H1 (cell line): ENCODE measurements around the gene CARM1. TPM values are rescaled to one million over a fixed set of nuclear protein-coding genes. Genes with fewer than 3 reads are reported as not detected.

Experiments used
- CTCF ChIA-PET: fragments of 300-600 bp; sonication (Branson Sonifier 250); formaldehyde crosslinking; loops from one replicate; lab custom pipeline; 2021; ENCODE audit not compliant: partially characterized antibody; lab: Charles Lee
- POLR2A ChIA-PET: fragments of 300-600 bp; sonication (Branson Sonifier 250); formaldehyde crosslinking; loops from one replicate; lab custom pipeline; 2021; ENCODE audit warnings: inconsistent platforms; ENCODE audit not compliant: partially characterized antibody; lab: Charles Lee
- DNase-seq, 2 experiments: peaks; one replicate each; pipeline versions ENCODE4 v3.0.0 to v3.0.0-alpha.2; 2010 to 2022; ENCODE audit warnings: low spot score in 2 of 2, low read depth in 1 of 2, mixed read lengths in 1 of 2
- FAIRE-seq: peaks from 2 replicates; lab custom pipeline; 2011; peaks lifted over from hg19 to GRCh38; lab: Jason Lieb, UNC
- H2AFZ ChIP-seq: 2 replicates; pipeline ENCODE4 v1.8.1; 2012; ENCODE audit warnings: low read length, inconsistent platforms
- H2AK5ac ChIP-seq: 2 replicates; pipeline ENCODE4 v1.6.1; 2013; ENCODE audit warnings: low read depth, low read length
- H2BK120ac ChIP-seq: replicated peaks from 2 replicates; pipeline ENCODE3; 2013; ENCODE audit warnings: low read depth, low read length, inconsistent platforms
- H2BK12ac ChIP-seq: 2 replicates; pipeline ENCODE4 v1.6.1; 2013; ENCODE audit warnings: low read depth, low read length
- H2BK15ac ChIP-seq: 2 replicates; pipeline ENCODE4 v1.6.1; 2013; ENCODE audit warnings: low read length
- H2BK20ac ChIP-seq: 2 replicates; pipeline ENCODE4 v1.6.1; 2013; ENCODE audit warnings: low read length
- H2BK5ac ChIP-seq: 2 replicates; pipeline ENCODE4 v1.6.1; 2013; ENCODE audit warnings: low read depth, low read length
- H3K14ac ChIP-seq: 2 replicates; pipeline ENCODE4 v1.6.1; 2013; ENCODE audit warnings: inconsistent platforms; ENCODE audit not compliant: insufficient read length
- H3K18ac ChIP-seq: 2 replicates; pipeline ENCODE4 v1.6.1; 2013; ENCODE audit warnings: low read length; ENCODE audit errors: extremely low read depth
- H3K23ac ChIP-seq: 2 replicates; pipeline ENCODE4 v1.6.1; 2013; ENCODE audit warnings: inconsistent platforms; ENCODE audit not compliant: insufficient read length
- H3K23me2 ChIP-seq: 2 replicates; pipeline ENCODE4 v1.6.1; 2013; ENCODE audit warnings: low read depth, low read length
- H3K27ac ChIP-seq: 2 replicates; pipeline ENCODE4 v1.6.1; 2011; ENCODE audit warnings: low read depth, low read length, inconsistent platforms
- H3K27me3 ChIP-seq, 4 experiments: replicated peaks in 1 of 4; 1 replicate in 1 of 4; 2 replicates in 3 of 4; pipeline versions ENCODE4 v1.6.1 to v1.8.1; 2011 to 2013; ENCODE audit warnings: low read length in 3 of 4, mild to moderate bottlenecking in 3 of 4, inconsistent platforms in 2 of 4, mixed read lengths in 2 of 4, moderate library complexity in 1 of 4; ENCODE audit not compliant: control insufficient read depth in 3 of 4, insufficient read depth in 3 of 4; ENCODE audit errors: extremely low read depth in 1 of 4
- H3K36me3 ChIP-seq, 4 experiments: 2 replicates each; pipeline versions ENCODE4 v1.6.1 to v1.8.1; 2011 to 2013; ENCODE audit warnings: mild to moderate bottlenecking in 4 of 4, low read length in 3 of 4, moderate library complexity in 2 of 4, control low read depth in 1 of 4, inconsistent platforms in 1 of 4; ENCODE audit not compliant: insufficient read depth in 4 of 4, control insufficient read depth in 2 of 4
- H3K4ac ChIP-seq: replicated peaks from 2 replicates; pipeline ENCODE3; 2013; ENCODE audit warnings: low read length, low read depth, mixed read lengths, inconsistent platforms; ENCODE audit not compliant: insufficient read length
- H3K4me1 ChIP-seq, 4 experiments: replicated peaks in 1 of 4; 1 replicate in 1 of 4; 2 replicates in 3 of 4; pipeline versions ENCODE4 v1.6.1 to v1.8.1; 2011 to 2013; ENCODE audit warnings: low read length in 3 of 4, inconsistent platforms in 2 of 4, mixed read lengths in 1 of 4; ENCODE audit not compliant: insufficient read depth in 4 of 4, control insufficient read depth in 3 of 4
- H3K4me2 ChIP-seq, 2 experiments: 2 replicates each; pipeline versions ENCODE4 v1.6.1 to v1.8.1; 2011 to 2013; ENCODE audit warnings: low read depth in 2 of 2, low read length in 2 of 2, control low read depth in 1 of 2, inconsistent platforms in 1 of 2, mild to moderate bottlenecking in 1 of 2; ENCODE audit not compliant: insufficient read depth in 1 of 2
- H3K4me3 ChIP-seq, 4 experiments: fragments of 200-600, 300-600 bp in 1 of 4; sonication (generic), shearing (Covaris generic), sonication (Bioruptor Twin) in 1 of 4; 2 replicates each; pipeline versions ENCODE4 v1.5.1 to v1.8.1; 2011 to 2016; ENCODE audit warnings: low read length in 4 of 4, low read depth in 3 of 4, control low read depth in 2 of 4, inconsistent platforms in 2 of 4, mild to moderate bottlenecking in 2 of 4, mixed read lengths in 1 of 4, moderate library complexity in 1 of 4; ENCODE audit not compliant: insufficient read depth in 2 of 4; ENCODE audit errors: extremely low read depth in 1 of 4
- H3K56ac ChIP-seq: replicated peaks from 2 replicates; pipeline ENCODE3; 2013; ENCODE audit warnings: low read depth, mild to moderate bottlenecking, mixed read lengths, low read length, inconsistent platforms; ENCODE audit not compliant: insufficient read length
- H3K79me1 ChIP-seq: 2 replicates; pipeline ENCODE4 v1.6.1; 2013; ENCODE audit warnings: low read depth, low read length, control low read depth
- H3K79me2 ChIP-seq, 2 experiments: 2 replicates each; pipeline versions ENCODE4 v1.6.1 to v1.8.1; 2012 to 2013; ENCODE audit warnings: low read length in 2 of 2, mild to moderate bottlenecking in 2 of 2, inconsistent platforms in 1 of 2; ENCODE audit not compliant: insufficient read depth in 2 of 2, control insufficient read depth in 1 of 2
- H3K9ac ChIP-seq, 4 experiments: replicated peaks in 1 of 4; 1 replicate in 1 of 4; 2 replicates in 3 of 4; pipeline versions ENCODE4 v1.6.1 to v1.8.1; 2011 to 2013; ENCODE audit warnings: low read depth in 3 of 4, low read length in 3 of 4, control low read depth in 2 of 4, mild to moderate bottlenecking in 2 of 4, moderate library complexity in 2 of 4, inconsistent platforms in 1 of 4; ENCODE audit errors: extremely low read depth in 1 of 4
- H3K9me3 ChIP-seq, 2 experiments: 2 replicates each; pipeline versions ENCODE4 v1.6.1 to v1.8.1; 2012 to 2013; ENCODE audit warnings: mild to moderate bottlenecking in 2 of 2, moderate library complexity in 2 of 2, control low read depth in 1 of 2, inconsistent platforms in 1 of 2, low read depth in 1 of 2, low read length in 1 of 2, mixed read lengths in 1 of 2; ENCODE audit not compliant: insufficient read depth in 2 of 2
- H4K20me1 ChIP-seq, 2 experiments: replicated peaks in 1 of 2; 2 replicates each; pipeline versions ENCODE3 to v1.8.1; 2011 to 2013; ENCODE audit warnings: inconsistent platforms in 2 of 2, low read length in 2 of 2, mild to moderate bottlenecking in 1 of 2; ENCODE audit not compliant: insufficient read depth in 2 of 2, control insufficient read depth in 1 of 2
- H4K5ac ChIP-seq: 2 replicates; pipeline ENCODE4 v1.6.1; 2013; ENCODE audit warnings: low read length, low read depth, mixed read lengths, inconsistent platforms; ENCODE audit not compliant: insufficient read length
- H4K8ac ChIP-seq: 2 replicates; pipeline ENCODE4 v1.8.0; 2013; ENCODE audit warnings: mild to moderate bottlenecking, moderate library complexity, low read length, inconsistent platforms; ENCODE audit not compliant: insufficient read depth; ENCODE audit errors: extremely low read depth
- H4K91ac ChIP-seq: replicated peaks from 2 replicates; pipeline ENCODE3; 2013; ENCODE audit warnings: low read length, mixed read lengths, inconsistent platforms; ENCODE audit not compliant: insufficient read length
- CBX8 ChIP-seq: fragments of 300-800, 300-1000 bp; sonication (generic); IDR thresholded peaks from 2 replicates; pipeline ENCODE4 v1.7.1; 2016; ENCODE audit warnings: low read depth, low read length, borderline replicate concordance
- CHD1 ChIP-seq: IDR thresholded peaks from 2 replicates; pipeline ENCODE4 v1.6.1; 2012; ENCODE audit warnings: low read depth, low read length, improper control_type of control experiment
- GTF2F1 ChIP-seq: IDR thresholded peaks from 2 replicates; pipeline ENCODE4 v1.6.1; 2012; ENCODE audit warnings: low read depth, low read length, improper control_type of control experiment, borderline replicate concordance
- MAX ChIP-seq: IDR thresholded peaks from 2 replicates; pipeline ENCODE4 v1.6.1; 2012; ENCODE audit warnings: inconsistent platforms
- POLR2AphosphoS5 ChIP-seq: IDR thresholded peaks from 2 replicates; pipeline ENCODE4 v1.6.1; 2011; ENCODE audit warnings: low read depth, low read length
- RBBP5 ChIP-seq: IDR thresholded peaks from 2 replicates; pipeline ENCODE4 v1.7.1; 2012; ENCODE audit warnings: low read depth, mild to moderate bottlenecking, inconsistent platforms, low read length, moderate library complexity, borderline replicate concordance
- SIRT6 ChIP-seq: IDR thresholded peaks from one replicate; pipeline ENCODE4 v1.7.1; 2012; ENCODE audit warnings: low read length, inconsistent platforms
- SP1 ChIP-seq: IDR thresholded peaks from 2 replicates; pipeline ENCODE4 v1.6.1; 2011; ENCODE audit warnings: low read depth, low read length
- TAF7 ChIP-seq: optimal IDR thresholded peaks from 2 replicates; pipeline ENCODE3; 2011; ENCODE audit warnings: low read depth, mild to moderate bottlenecking, inconsistent platforms, low read length, moderate library complexity, borderline replicate concordance
- TEAD4 ChIP-seq: IDR thresholded peaks from 2 replicates; pipeline ENCODE4 v1.6.1; 2012; ENCODE audit warnings: low read depth, low read length, inconsistent platforms, mixed read lengths
- WGBS, 2 experiments: shearing (Covaris generic) in 1 of 2; methylation state at CpG; one replicate each; pipeline versions ENCODE4 v1.1.6 to v1.1.7; 2013 to 2015; ENCODE audit warnings: low lambda C conversion rate in 2 of 2, mixed read lengths in 2 of 2, inconsistent platforms in 1 of 2, low coverage in 1 of 2, missing lambda C conversion rate in 1 of 2; ENCODE audit not compliant: insufficient replicate concordance in 2 of 2, insufficient coverage in 1 of 2, insufficient read length in 1 of 2; ENCODE audit errors: extremely low coverage in 1 of 2, missing lambda C conversion rate in 1 of 2; 5-methylcytosine and 5-hydroxymethylcytosine counted together
- polyA plus RNA-seq, 7 experiments: library from polyadenylated mRNA; depleted of rRNA in 3 of 7; stranded (reverse) in 5 of 7; unstranded in 2 of 7; fragments of >200 nt in 5 of 7; fragments of 200-250 nt in 2 of 7; gene quantifications; 1 replicate in 5 of 7; 2 replicates in 1 of 7; 4 replicates in 1 of 7; pipeline versions ENCODE4 v1.2.1 to v1.2.3, GENCODE V29; 2011 to 2013; ENCODE audit warnings: missing spikeins in 2 of 7, mixed read lengths in 2 of 7
- total RNA-seq: library from RNA; stranded (reverse); fragmentation: NEBNext Ultra II Directional; extraction: Animal tissue kit (Norgen Biotek cat#: 25700); gene quantifications from 2 replicates; pipeline ENCODE4 v1.2.1, GENCODE V29; 2021

The CARM1 gene
- total and polyA plus RNA-seq, 2 of the 8 experiments (the other 6 are each of a cell fraction or from before 2014, with no cell fraction given), result 134 to 164 TPM

- no peak overlapping the region for H3K27ac ChIP-seq
- no peak overlapping the region for H2BK12ac ChIP-seq
- H3K9me3 ChIP-seq, result no peaks in the 10 kb centered on the region
- no peak overlapping the region for H2AFZ ChIP-seq
- no peaks in the 10 kb centered on the region for H3K27me3 ChIP-seq
- no peak overlapping the region for H3K23ac ChIP-seq
- H3K18ac ChIP-seq, result peak overlapping the region; percentile 36
- POLR2A ChIA-PET, result interaction anchor here (1.0 to 2.4 kb wide), 4 partner anchors 13 to 51 kb away, joined by 3 to 9 read pairs (median 4); no protein-coding TSS in a partner anchor
- H2BK20ac ChIP-seq, result 0 out of 2 replicates have a peak overlapping the region, but pooled peaks have one; percentile 32
- peak overlapping the region; percentile 44; the same call in 1 of the 2 replicates for H2BK5ac ChIP-seq
- CTCF ChIA-PET, result interaction anchor here (0.7 to 11.7 kb wide), 7 partner anchors 11 to 393 kb away, joined by 3 to 103 read pairs (median 3); partner anchors contain the start of gene CARM1
- H3K36me3 ChIP-seq, result no peaks in the 10 kb centered on the region
- H3K56ac ChIP-seq, result no peak overlapping the region
- H3K4me2 ChIP-seq, result peak overlapping the region; percentile 6 to 36; a peak in 3 of 4 replicates
- no peak overlapping the region for H3K4ac ChIP-seq
- H3K14ac ChIP-seq, result no peak overlapping the region
- H3K79me1 ChIP-seq, result peaks cover 28% of the 10 kb centered on the region
- H2BK120ac ChIP-seq, result no peak overlapping the region
- FAIRE-seq, result peak; percentile 28
- no peaks in the 10 kb centered on the region for H3K23me2 ChIP-seq
- H4K20me1 ChIP-seq, result peaks cover 0 to 9% of the 10 kb centered on the region in 2 experiments
- H3K9ac ChIP-seq, result no peak overlapping the region; a peak in 1 of 7 replicates
- H3K4me3 ChIP-seq, result 0 out of 8 replicates have a peak overlapping the region, but pooled peaks of 1 of the 4 experiments have one; percentile 13
- no peak overlapping the region for H4K91ac ChIP-seq
- DNase-seq, result no peak
- H4K5ac ChIP-seq, result no peak overlapping the region
- H3K79me2 ChIP-seq, result peaks cover 4 to 81% of the 10 kb centered on the region in 2 experiments; a peak in 2 of 4 replicates
- no peak overlapping the region for H2BK15ac ChIP-seq
- peaks cover 24 to 52% (median 45%) of the 10 kb centered on the region in 4 experiments for H3K4me1 ChIP-seq
- no peak overlapping the region; the same call in 1 of the 2 replicates for H2AK5ac ChIP-seq
- H4K8ac ChIP-seq, result no peak overlapping the region; the same call in none of the 2 replicates
- 60% methylated on average over 18 of the region's 20 CpGs; no CpG with 5 or more reads in 1 of the 2 experiments for WGBS, 2 experiments
- TF ChIP-seq SIRT6, result no peak
- no peak for TF ChIP-seq CHD1
- no peak for TF ChIP-seq GTF2F1
- TF ChIP-seq TEAD4, result peak; percentile 66
- TF ChIP-seq CBX8, result no peak
- peak; percentile 19; the same call in 1 of the 2 replicates for TF ChIP-seq SP1
- TF ChIP-seq TAF7, result no peak
- TF ChIP-seq POLR2AphosphoS5, result no peak
- TF ChIP-seq MAX, result no peak
- 0 out of 2 replicates have a peak, but pooled peaks have one; percentile 31 for TF ChIP-seq RBBP5
Measured at GRCh38 chr19:10885201-10886169, 14.1 kb downstream of the CARM1 start.
